Prostate gland (tissue), 2 donors: ENCODE measurements around the gene AICDA. TPM values are rescaled to one million over a fixed set of nuclear protein-coding genes. Genes with fewer than 3 reads are reported as not detected.

ENCODE experiments used
- DNase-seq: peaks from one replicate; pipeline ENCODE4 v3.0.0-alpha.2; 2019; ENCODE audit warnings: low spot score
- H3K27ac ChIP-seq, 2 donors: fragments of 200-600 bp; sonication (generic); 2 replicates each; pipeline ENCODE4 v1.5.1; 2017 to 2019
- H3K27me3 ChIP-seq: fragments of 200-600 bp; sonication (generic); replicated peaks from 2 replicates; pipeline ENCODE4 v1.5.1; 2019; ENCODE audit not compliant: insufficient read depth
- H3K36me3 ChIP-seq, 2 donors: fragments of 200-600 bp; sonication (generic); 1 replicate in 1 of 2; 2 replicates in 1 of 2; pipeline versions ENCODE4 v1.5.1 to v1.8.1; 2017 to 2019
- H3K4me1 ChIP-seq: fragments of 200-600 bp; sonication (generic); replicated peaks from 2 replicates; pipeline ENCODE4 v1.5.1; 2019
- H3K4me3 ChIP-seq, 2 donors: fragments of 200-600 bp; sonication (generic); 2 replicates each; pipeline ENCODE4 v1.5.1; 2017 to 2019
- H3K9me3 ChIP-seq: fragments of 200-600 bp; sonication (generic); 2 replicates; pipeline ENCODE4 v1.5.1; 2017
- POLR2A ChIP-seq: fragments of 450-650 bp; IDR thresholded peaks from one replicate; pipeline ENCODE4 v1.6.1; 2016; ENCODE audit warnings: antibody characterized with exemption, mild to moderate bottlenecking
- POLR2AphosphoS5 ChIP-seq: sonication (generic); formaldehyde crosslinking; IDR thresholded peaks from one replicate; pipeline ENCODE4 v1.6.1; 2017; ENCODE audit warnings: antibody characterized with exemption
- WGBS: methylation state at CpG from one replicate; pipeline ENCODE4 v1.1.5; 2018; 5-methylcytosine and 5-hydroxymethylcytosine counted together
- intact Hi-C: fragments of 100-400 bp; cut with DNase I; formaldehyde crosslinking; loops from one replicate; pipeline ENCODE4 v1.14.2; 2022
- total RNA-seq, 2 donors: library from RNA; depleted of rRNA; stranded (reverse); fragments of >200 nt; gene quantifications; one replicate each; pipeline ENCODE4 v1.1.0, GENCODE V29; 2016
- TF ChIP-seq, protein P1 (sequence below), 4 experiments: fragments of 200-600 bp in 2 of 4; fragments of 450-650 bp in 2 of 4; sonication (generic) in 2 of 4; IDR thresholded peaks; 1 replicate in 3 of 4; 2 replicates in 1 of 4; pipeline ENCODE4 v1.5.1; 2016 to 2019; ENCODE audit warnings: antibody characterized with exemption in 4 of 4, mild to moderate bottlenecking in 2 of 4, moderate library complexity in 2 of 4

Gene AICDA
- 1 to 10 TPM in 1 of 2 donors, not detected in 1; 4.3 TPM for total RNA-seq

DNA sequence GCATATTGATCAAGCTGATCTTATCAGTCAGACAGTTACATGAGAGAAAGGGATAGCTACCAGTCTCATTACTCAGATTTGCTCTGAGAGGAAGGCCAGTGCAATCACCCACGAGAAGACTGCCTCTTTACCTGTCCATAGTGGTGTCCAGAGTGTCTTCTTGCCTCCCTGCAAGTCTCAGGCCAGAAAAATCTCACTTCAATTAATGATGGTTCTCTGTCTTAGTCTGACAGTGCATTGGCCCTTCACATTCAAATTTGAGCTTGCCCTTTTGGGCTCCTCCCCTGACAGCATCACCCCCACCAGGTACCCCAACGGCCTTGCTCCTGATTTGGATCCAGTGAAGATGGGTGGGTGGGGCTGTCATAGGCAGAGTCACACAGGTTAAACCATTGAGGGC, at the start of gene AICDA:
AICDA (minus strand) TSS at position 231 of the 400 bp plus-strand sequence; CDS start at position 139, 92 bp downstream.
- Histone ChIP-seq H3K4me3 (no peak within 1 kb of the TSS), H3K27ac (no peak within 1 kb of the TSS), H3K36me3 (no peaks in the 10 kb centered on the region), H3K4me1 (no peaks in the 10 kb centered on the region), H3K27me3 (no peaks in the 10 kb centered on the region), H3K9me3 (no peaks in the 10 kb centered on the region)
- WGBS, result 63% methylated on average over 2 of the region's 2 CpGs
- no peak for DNase-seq
- TF ChIP-seq POLR2AphosphoS5, result no peak
- TF ChIP-seq, protein P1, sequence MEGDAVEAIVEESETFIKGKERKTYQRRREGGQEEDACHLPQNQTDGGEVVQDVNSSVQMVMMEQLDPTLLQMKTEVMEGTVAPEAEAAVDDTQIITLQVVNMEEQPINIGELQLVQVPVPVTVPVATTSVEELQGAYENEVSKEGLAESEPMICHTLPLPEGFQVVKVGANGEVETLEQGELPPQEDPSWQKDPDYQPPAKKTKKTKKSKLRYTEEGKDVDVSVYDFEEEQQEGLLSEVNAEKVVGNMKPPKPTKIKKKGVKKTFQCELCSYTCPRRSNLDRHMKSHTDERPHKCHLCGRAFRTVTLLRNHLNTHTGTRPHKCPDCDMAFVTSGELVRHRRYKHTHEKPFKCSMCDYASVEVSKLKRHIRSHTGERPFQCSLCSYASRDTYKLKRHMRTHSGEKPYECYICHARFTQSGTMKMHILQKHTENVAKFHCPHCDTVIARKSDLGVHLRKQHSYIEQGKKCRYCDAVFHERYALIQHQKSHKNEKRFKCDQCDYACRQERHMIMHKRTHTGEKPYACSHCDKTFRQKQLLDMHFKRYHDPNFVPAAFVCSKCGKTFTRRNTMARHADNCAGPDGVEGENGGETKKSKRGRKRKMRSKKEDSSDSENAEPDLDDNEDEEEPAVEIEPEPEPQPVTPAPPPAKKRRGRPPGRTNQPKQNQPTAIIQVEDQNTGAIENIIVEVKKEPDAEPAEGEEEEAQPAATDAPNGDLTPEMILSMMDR (IDR thresholded peaks at IDR 0.05), result no peak
- TF ChIP-seq POLR2A, result no peak
- intact Hi-C loops, result no loop called here

DNA sequence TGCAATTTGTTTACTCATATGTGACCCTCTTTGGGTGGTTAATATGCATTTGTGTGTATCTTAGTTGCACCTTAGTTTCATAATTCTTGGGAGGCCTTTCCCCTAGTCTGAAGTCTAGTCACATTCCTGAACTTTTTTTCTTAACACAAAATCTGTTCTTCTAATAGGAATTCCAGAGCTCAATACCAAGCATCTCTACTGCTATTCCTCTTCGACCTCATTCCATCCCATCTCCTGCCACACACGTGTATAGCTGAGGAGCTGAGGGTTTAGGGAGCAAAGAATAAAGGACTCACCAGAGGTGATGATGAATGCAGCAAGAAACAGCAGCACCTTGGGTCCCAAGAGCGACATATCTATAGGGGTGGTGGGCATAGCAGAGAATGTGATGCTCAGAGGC, 49.1 kb upstream of the AICDA start:
- H3K27me3 ChIP-seq, result no peaks in the 10 kb centered on the region
- H3K27ac ChIP-seq, result no peak overlapping the region
- no peak for DNase-seq
- 77% methylated on average over 3 of the region's 3 CpGs for WGBS
- intact Hi-C loops, result no loop called here
- H3K4me3 ChIP-seq, result no peak overlapping the region
- no peaks in the 10 kb centered on the region for H3K36me3 ChIP-seq
- H3K9me3 ChIP-seq, result no peaks in the 10 kb centered on the region
- TF ChIP-seq POLR2A (no peak), POLR2AphosphoS5 (no peak)
- TF ChIP-seq, protein P1 (IDR thresholded peaks at IDR 0.05), result no peak
- no peaks in the 10 kb centered on the region for H3K4me1 ChIP-seq

DNA sequence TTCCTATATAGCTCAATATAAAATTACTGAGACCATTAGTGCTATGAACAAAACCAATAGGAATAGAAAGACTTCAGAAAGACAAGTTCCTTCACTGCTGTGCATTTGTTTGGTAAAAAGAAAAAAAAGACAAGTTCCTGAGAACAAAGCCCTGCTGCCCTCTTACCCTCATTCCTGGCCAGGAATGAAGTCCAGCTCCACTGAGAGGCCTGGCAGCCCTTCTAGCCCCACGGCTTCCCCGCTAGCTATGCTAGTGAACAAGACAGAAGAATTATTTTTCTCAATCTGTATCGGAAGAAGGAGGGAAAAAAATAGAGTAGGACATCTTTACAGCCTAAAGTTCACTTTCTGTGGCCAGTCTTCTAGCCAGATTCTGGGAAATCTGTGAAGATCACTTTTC, 48.4 kb upstream of the AICDA start:
- H3K4me1 ChIP-seq, result no peaks in the 10 kb centered on the region
- no peaks in the 10 kb centered on the region for H3K9me3 ChIP-seq
- no peak overlapping the region for H3K27ac ChIP-seq
- no peaks in the 10 kb centered on the region for H3K36me3 ChIP-seq
- no peaks in the 10 kb centered on the region for H3K27me3 ChIP-seq
- intact Hi-C loops, result no loop called here
- no peak overlapping the region for H3K4me3 ChIP-seq
- WGBS, result 75% methylated on average over 3 of the region's 3 CpGs
- no peak for DNase-seq
- TF ChIP-seq POLR2AphosphoS5, result no peak
- TF ChIP-seq, protein P1 (IDR thresholded peaks at IDR 0.05), result no peak
- no peak for TF ChIP-seq POLR2A

DNA sequence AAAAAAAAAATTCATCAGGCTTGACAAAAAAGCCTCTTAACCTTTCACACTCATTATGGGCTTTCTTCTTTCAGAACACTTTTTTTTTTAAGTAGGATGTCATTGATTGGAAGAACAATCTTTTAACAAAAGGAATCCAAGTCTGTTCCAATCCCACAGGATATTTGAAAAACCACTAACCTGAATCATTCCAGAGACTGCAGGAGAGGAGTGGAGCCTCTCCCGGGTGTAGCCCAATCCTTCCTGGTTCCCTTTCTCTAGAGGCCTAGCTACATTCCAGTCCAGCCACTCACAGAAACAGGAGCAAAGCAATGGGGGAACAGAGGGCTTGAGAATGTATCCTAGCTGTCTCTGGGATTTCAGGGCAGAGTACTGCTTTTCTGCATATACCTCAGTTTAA, 45.7 kb upstream of the AICDA start:
- DNase-seq, result no peak
- Histone ChIP-seq H3K9me3 (no peaks in the 10 kb centered on the region), H3K27me3 (no peaks in the 10 kb centered on the region), H3K4me3 (no peak overlapping the region), H3K27ac (no peak overlapping the region), H3K36me3 (no peaks in the 10 kb centered on the region), H3K4me1 (no peaks in the 10 kb centered on the region)
- 33% methylated on average over 1 of the region's 1 CpG for WGBS
- no peak for TF ChIP-seq POLR2A
- TF ChIP-seq POLR2AphosphoS5, result no peak
- TF ChIP-seq, protein P1 (IDR thresholded peaks at IDR 0.05), result no peak
- intact Hi-C loops, result no loop called here

DNA sequence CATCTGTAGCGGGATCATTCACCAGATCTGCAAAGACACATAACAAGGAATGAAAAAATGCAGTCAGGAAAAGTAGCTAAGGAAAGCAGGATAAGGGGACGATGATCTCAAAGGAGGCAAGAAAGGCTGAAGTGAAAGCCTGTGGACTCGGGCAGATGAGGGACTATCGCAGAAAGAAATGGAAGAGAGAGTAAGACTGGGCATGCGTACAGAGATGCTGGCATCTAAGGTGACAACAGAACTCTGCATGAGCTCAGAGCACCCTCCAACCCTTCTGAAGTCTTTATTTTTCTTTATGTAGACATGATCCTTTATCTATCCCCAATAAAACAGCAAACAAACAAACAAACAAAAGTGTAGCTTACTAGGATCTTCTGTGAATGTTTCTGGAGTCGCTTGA, 42.8 kb upstream of the AICDA start:
- H3K27ac ChIP-seq, result no peak overlapping the region
- intact Hi-C loops, result no loop called here
- H3K4me1 ChIP-seq, result no peaks in the 10 kb centered on the region
- WGBS, result 63% methylated on average over 6 of the region's 6 CpGs
- TF ChIP-seq POLR2A, result no peak
- no peak for TF ChIP-seq POLR2AphosphoS5
- TF ChIP-seq, protein P1 (IDR thresholded peaks at IDR 0.05), result no peak
- H3K36me3 ChIP-seq, result no peaks in the 10 kb centered on the region
- no peak for DNase-seq
- H3K27me3 ChIP-seq, result no peaks in the 10 kb centered on the region
- H3K9me3 ChIP-seq, result no peaks in the 10 kb centered on the region
- H3K4me3 ChIP-seq, result no peak overlapping the region
